ENCODE data around the gene MMP13.

- TF ChIP-seq POLR2AphosphoS5 (IDR thresholded peaks at IDR 0.05; ENCODE audit: low read depth, low read length) (no peak), TAF1 (IDR thresholded peaks at IDR 0.05; ENCODE audit: borderline replicate concordance, low read depth, low read length) (no peak), POLR2A (IDR thresholded peaks at IDR 0.05; ENCODE audit: low read depth, low read length) (no peak)
These were observed 18.5 kb downstream of the MMP13 start for GRCh38 chr11:102936864-102937509.
